Regular cardiac myocyte (primary cell): ENCODE data around the gene C16orf96. TPM values are rescaled to one million over a fixed set of nuclear protein-coding genes. Genes with fewer than 3 reads are reported as not detected.

ENCODE experiments used
- total RNA-seq: library from RNA; depleted of rRNA; stranded (reverse); fragments of >200 nt; gene quantifications from 2 replicates; pipeline ENCODE4 v1.2.3, GENCODE V29; 2014

The C16orf96 gene
- under 0.01 TPM in 2 replicates for total RNA-seq

GRCh38 chr16:4556112-4556511 is at the start of gene C16orf96:
Gene C16orf96 (plus strand): TSS chr16:4556340. CDS start chr16:4556490, 150 bp downstream.

GRCh38 chr16:4538350-4539235 is 17.5 kb upstream of the C16orf96 start, which contains the start of gene CDIP1:
Gene CDIP1 (minus strand): TSS chr16:4538773. CDS start chr16:4514130, 24,643 bp downstream.

GRCh38 chr16:4614571-4615383 is 58.6 kb downstream of the C16orf96 start, which contains the start of gene UBALD1:
Gene UBALD1 (minus strand): TSS chr16:4614888. CDS start chr16:4614797, 91 bp downstream.

GRCh38 chr16:4624015-4624826 is 68.1 kb downstream of the C16orf96 start, which contains the start of gene MGRN1:
Gene MGRN1 (plus strand): TSS chr16:4624826. CDS start chr16:4624961, 135 bp downstream.

Other genes starting within 250 kb of the C16orf96 start
- 1.7 and 3.9 TPM in 2 replicates for gene GLIS2, start 240.3 kb upstream of the C16orf96 start, total RNA-seq
- 24.0 and 36.4 TPM in 2 replicates for gene PAM16, start 205.0 kb upstream of the C16orf96 start, total RNA-seq
- gene VASN, start 184.5 kb upstream of the C16orf96 start, total RNA-seq: 74.2 and 77.5 TPM in 2 replicates
- 7.9 and 12.7 TPM in 2 replicates for gene CORO7, start 139.7 kb upstream of the C16orf96 start, total RNA-seq
- 43.4 and 78.6 TPM in 2 replicates for gene DNAJA3, start 130.5 kb upstream of the C16orf96 start, total RNA-seq
- gene NMRAL1, start 81.7 kb upstream of the C16orf96 start, total RNA-seq: 74.1 and 76.7 TPM in 2 replicates
- gene HMOX2, start 79.9 kb upstream of the C16orf96 start, total RNA-seq: 37.8 and 87.6 TPM in 2 replicates
- 8.6 and 9.0 TPM in 2 replicates for gene CDIP1, start 17.6 kb upstream of the C16orf96 start, total RNA-seq
- 3.5 and 5.9 TPM in 2 replicates for gene UBALD1, start 58.5 kb downstream of the C16orf96 start, total RNA-seq
- gene MGRN1, start 68.5 kb downstream of the C16orf96 start, total RNA-seq: 22.8 and 25.9 TPM in 2 replicates
- gene NUDT16L1, start 137.2 kb downstream of the C16orf96 start, total RNA-seq: 18.0 and 33.2 TPM in 2 replicates
- gene ANKS3, start 177.9 kb downstream of the C16orf96 start, total RNA-seq: 33.7 and 45.4 TPM in 2 replicates
- gene DNAAF8, start 178.2 kb downstream of the C16orf96 start, total RNA-seq: 2.5 and 2.8 TPM in 2 replicates
- 7.0 and 7.1 TPM in 2 replicates for gene ZNF500, start 210.8 kb downstream of the C16orf96 start, total RNA-seq
- not detected in 2 replicates for gene SEPTIN12, start 232.0 kb downstream of the C16orf96 start, total RNA-seq
- gene SMIM22, start 239.0 kb downstream of the C16orf96 start, total RNA-seq: not detected in 2 replicates
- 16.6 and 21.1 TPM in 2 replicates for gene ROGDI, start 246.3 kb downstream of the C16orf96 start, total RNA-seq